Neural cell (in vitro differentiated cells): ENCODE measurements around the gene ZNF264. TPM values are rescaled to one million over a fixed set of nuclear protein-coding genes. Genes with fewer than 3 reads are reported as not detected.

Source experiments
- H2AFZ ChIP-seq: fragments of 200-600, 300-800 bp; sonication (generic), shearing (Covaris generic); 2 replicates; pipeline ENCODE4 v1.6.0; 2014; ENCODE audit warnings: low read depth, mild to moderate bottlenecking, antibody characterized with exemption, low read length, moderate library complexity
- H3F3A ChIP-seq: fragments of 200-600 bp; shearing (Covaris generic); 2 replicates; pipeline ENCODE4 v1.6.1; 2016; ENCODE audit warnings: mild to moderate bottlenecking, moderate library complexity, mixed read lengths, antibody characterized with exemption, low read length; ENCODE audit not compliant: insufficient read depth, poor library complexity, severe bottlenecking
- H3K27ac ChIP-seq: fragments of 200-600, 300-800 bp; sonication (generic), shearing (Covaris generic); 2 replicates; pipeline ENCODE4 v1.5.1; 2014; ENCODE audit warnings: mild to moderate bottlenecking, low read length, moderate library complexity
- H3K27me3 ChIP-seq: fragments of 300-800, 200-600 bp; sonication (generic), shearing (Covaris generic); 2 replicates; pipeline ENCODE4 v1.6.0; 2014; ENCODE audit warnings: mild to moderate bottlenecking, low read depth, low read length, moderate library complexity; ENCODE audit not compliant: insufficient read depth
- H3K36me3 ChIP-seq: fragments of 300-800, 200-600 bp; sonication (generic), shearing (Covaris generic); 2 replicates; pipeline ENCODE4 v1.5.1; 2014; ENCODE audit warnings: mild to moderate bottlenecking, antibody characterized with exemption, low read length, moderate library complexity; ENCODE audit not compliant: insufficient read depth
- H3K4me2 ChIP-seq: fragments of 300-800, 200-600 bp; sonication (generic), shearing (Covaris generic); 2 replicates; pipeline ENCODE4 v1.6.0; 2014; ENCODE audit warnings: mild to moderate bottlenecking, low read length
- H3K4me3 ChIP-seq: fragments of 300-800, 200-600 bp; sonication (generic), shearing (Covaris generic); 2 replicates; pipeline ENCODE4 v1.5.1; 2014; ENCODE audit warnings: mild to moderate bottlenecking, low read length, moderate library complexity
- H3K79me2 ChIP-seq: fragments of 200-600 bp; shearing (Covaris generic); replicated peaks from 2 replicates; pipeline ENCODE4 v1.6.0; 2014; ENCODE audit warnings: mild to moderate bottlenecking, low read length, moderate library complexity; ENCODE audit not compliant: insufficient read depth
- H3K9ac ChIP-seq: fragments of 300-800, 200-600 bp; sonication (generic), shearing (Covaris generic); 2 replicates; pipeline ENCODE4 v1.6.1; 2016; ENCODE audit warnings: mild to moderate bottlenecking, low read length, mixed read lengths
- H3K9me2 ChIP-seq: fragments of 200-600 bp; shearing (Covaris generic); 2 replicates; pipeline ENCODE4 v1.6.1; 2016; ENCODE audit warnings: mild to moderate bottlenecking, low read length, mixed read lengths; ENCODE audit not compliant: insufficient read depth
- H3K9me3 ChIP-seq: fragments of 200-600, 300-800 bp; sonication (generic), shearing (Covaris generic); 2 replicates; pipeline ENCODE4 v1.6.1; 2016; ENCODE audit warnings: mild to moderate bottlenecking, mixed run types, low read length, moderate library complexity, mixed read lengths
- H4K20me1 ChIP-seq: fragments of 200-600 bp; shearing (Covaris generic); 2 replicates; pipeline ENCODE4 v1.6.1; 2016; ENCODE audit warnings: mild to moderate bottlenecking, mixed run types; ENCODE audit not compliant: insufficient read depth
- CTCF ChIP-seq: fragments of 450-650 bp; IDR thresholded peaks from 2 replicates; pipeline ENCODE4 v1.5.1; 2014; ENCODE audit warnings: antibody characterized with exemption, mild to moderate bottlenecking, moderate library complexity; ENCODE audit not compliant: poor library complexity, severe bottlenecking
- EP300 ChIP-seq: fragments of 450-650 bp; conservative IDR thresholded peaks from 2 replicates; pipeline ENCODE4 v1.6.1; 2014; ENCODE audit warnings: antibody characterized with exemption, mild to moderate bottlenecking, moderate library complexity; ENCODE audit not compliant: poor library complexity, severe bottlenecking
- EZH2 ChIP-seq: fragments of 200-600, 300-800 bp; shearing (Covaris generic), sonication (generic); IDR thresholded peaks from 2 replicates; pipeline ENCODE4 v1.6.1; 2014; ENCODE audit warnings: antibody characterized with exemption, low read length, borderline replicate concordance, mild to moderate bottlenecking; ENCODE audit not compliant: insufficient read depth, poor library complexity, severe bottlenecking
- MXI1 ChIP-seq: fragments of 450-650 bp; conservative IDR thresholded peaks from 2 replicates; pipeline ENCODE4 v1.6.1; 2014; ENCODE audit warnings: antibody characterized with exemption, mild to moderate bottlenecking; ENCODE audit not compliant: poor library complexity, severe bottlenecking
- POLR2AphosphoS5 ChIP-seq: IDR thresholded peaks from 2 replicates; pipeline ENCODE4 v1.6.1; 2012
- RAD21 ChIP-seq: fragments of 450-650 bp; conservative IDR thresholded peaks from 2 replicates; pipeline ENCODE4 v1.6.1; 2014; ENCODE audit warnings: antibody characterized with exemption, mild to moderate bottlenecking, moderate library complexity
- REST ChIP-seq: IDR thresholded peaks from 2 replicates; pipeline ENCODE4 v1.6.1; 2012; ENCODE audit warnings: borderline replicate concordance
- SMC3 ChIP-seq: fragments of 450-650 bp; conservative IDR thresholded peaks from 2 replicates; pipeline ENCODE4 v1.6.1; 2014; ENCODE audit warnings: antibody characterized with exemption, mild to moderate bottlenecking, moderate library complexity; ENCODE audit not compliant: poor library complexity
- TAF1 ChIP-seq: IDR thresholded peaks from 2 replicates; pipeline ENCODE4 v1.6.1; 2012; ENCODE audit warnings: low read depth
- polyA plus RNA-seq: library from polyadenylated mRNA; depleted of rRNA; stranded (reverse); fragments of >200 nt; gene quantifications from 2 replicates; pipeline ENCODE4 v1.2.3, GENCODE V29; 2014

The ZNF264 gene
- polyA plus RNA-seq, 1 donor from 2014 or later, result 10.4 TPM

GRCh38 chr19:57152921-57153320 lies 38.4 kb upstream of the ZNF264 start:
- Histone ChIP-seq H3K9ac (no peak overlapping the region), H2AFZ (no peak overlapping the region), H3K4me3 (no peak overlapping the region), H3K9me3 (no peaks in the 10 kb centered on the region), H3K27ac (no peak overlapping the region), H3K79me2 (no peaks in the 10 kb centered on the region), H3K9me2 (no peaks in the 10 kb centered on the region), H3K36me3 (no peaks in the 10 kb centered on the region), H3F3A (no peaks in the 10 kb centered on the region), H3K4me2 (no peak overlapping the region), H4K20me1 (no peaks in the 10 kb centered on the region), H3K27me3 (no peaks in the 10 kb centered on the region)
- TF ChIP-seq TAF1 (no peak), EP300 (no peak), REST (no peak), SMC3 (no peak), POLR2AphosphoS5 (no peak), MXI1 (no peak), EZH2 (no peak), CTCF (no peak), RAD21 (no peak)

- Histone ChIP-seq H3K27ac (no peak overlapping the region), H3K4me2 (no peak overlapping the region), H3K9me2 (no peaks in the 10 kb centered on the region), H3K9ac (no peak overlapping the region), H3K9me3 (peaks cover 4% of the 10 kb centered on the region), H3K79me2 (no peaks in the 10 kb centered on the region), H3F3A (no peaks in the 10 kb centered on the region), H4K20me1 (no peaks in the 10 kb centered on the region), H3K27me3 (no peaks in the 10 kb centered on the region), H3K4me3 (no peak overlapping the region), H2AFZ (no peak overlapping the region), H3K36me3 (no peaks in the 10 kb centered on the region)
- no peak for TF ChIP-seq EP300
- no peak for TF ChIP-seq TAF1
- TF ChIP-seq CTCF, result no peak
- no peak for TF ChIP-seq EZH2
- TF ChIP-seq POLR2AphosphoS5, result no peak
- no peak for TF ChIP-seq SMC3
- TF ChIP-seq REST, result no peak
- no peak for TF ChIP-seq MXI1
- no peak for TF ChIP-seq RAD21
Measured at GRCh38 chr19:57161985-57162539, 29.2 kb upstream of the ZNF264 start.
